ENCODE results near the gene SPIRE1.

DNA sequence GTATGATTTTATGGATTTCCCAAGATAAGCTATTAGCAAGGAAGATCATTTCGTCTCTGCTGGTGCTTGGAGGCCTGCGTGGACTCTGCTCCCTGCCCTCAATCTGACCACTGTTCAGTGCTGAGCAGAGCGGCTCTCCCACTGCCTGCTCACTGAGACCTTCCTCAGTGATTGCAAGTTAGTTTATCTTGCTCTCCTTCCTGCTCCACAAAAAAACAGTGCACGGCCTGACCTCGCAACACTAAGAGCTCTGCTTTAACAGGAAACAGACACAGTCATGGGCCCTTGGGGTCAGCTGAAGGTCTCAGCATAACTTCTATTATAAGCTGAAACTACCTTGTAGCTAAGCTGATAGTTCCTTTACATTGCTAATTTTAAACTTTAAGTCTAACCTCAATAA lies 197.0 kb downstream of the SPIRE1 start:
- no peak for TF ChIP-seq CTCF (conservative IDR thresholded peaks at IDR 0.05)
- TF ChIP-seq ZFX (IDR thresholded peaks at IDR 0.05): no peak

Measured in C4-2B (cell line).